ENCODE measurements around the gene TRAF6. TPM values are rescaled to one million over a fixed set of nuclear protein-coding genes. Genes with fewer than 3 reads are reported as not detected.
"Not testable (repeated sequence)": the region's sequence is repeated elsewhere in the genome, so short reads cannot be mapped to it uniquely, and the experiment has no call there.

The TRAF6 gene
- polyA plus RNA-seq, 1 donor: 18.1 TPM

- peak; percentile 38 for DNase-seq
Observed at GRCh38 chr11:36492724-36493304, 17.3 kb downstream of the TRAF6 start.

GRCh38 chr11:36490026-36490806 is 19.9 kb downstream of the TRAF6 start:
- no peak for DNase-seq

GRCh38 chr11:36488096-36488495 is 22.0 kb downstream of the TRAF6 start:
- no peak for DNase-seq

GRCh38 chr11:36487619-36488018 is 22.5 kb downstream of the TRAF6 start:
- DNase-seq: no peak

GRCh38 chr11:36485298-36486002 is 24.6 kb downstream of the TRAF6 start:
- DNase-seq: no peak

GRCh38 chr11:36483042-36483441 is 27.0 kb downstream of the TRAF6 start:
- DNase-seq: not testable (repeated sequence)

- DNase-seq: no peak
Observed at GRCh38 chr11:36480833-36481232, 29.2 kb downstream of the TRAF6 start.

- DNase-seq: peak; percentile 60
Observed at GRCh38 chr11:36478700-36479329, 31.3 kb downstream of the TRAF6 start.

GRCh38 chr11:36475192-36475591 is 34.9 kb downstream of the TRAF6 start:
- no peak for DNase-seq

- DNase-seq: no peak
Observed at GRCh38 chr11:36471577-36471976, 38.5 kb downstream of the TRAF6 start.

- DNase-seq: no peak
Observed at GRCh38 chr11:36469881-36470802, 39.9 kb downstream of the TRAF6 start.

GRCh38 chr11:36469063-36469462 is 41.0 kb downstream of the TRAF6 start:
- DNase-seq: no peak

- no peak for DNase-seq
Observed at GRCh38 chr11:36467916-36468315, 42.2 kb downstream of the TRAF6 start.

GRCh38 chr11:36467012-36467411 is 43.1 kb downstream of the TRAF6 start:
- DNase-seq: no peak

GRCh38 chr11:36465449-36466163 is 44.5 kb downstream of the TRAF6 start:
- DNase-seq: no peak

GRCh38 chr11:36464720-36465119 is 45.4 kb downstream of the TRAF6 start:
- no peak for DNase-seq

GRCh38 chr11:36463781-36464180 is 46.3 kb downstream of the TRAF6 start:
- no peak for DNase-seq

GRCh38 chr11:36462321-36462720 is 47.8 kb downstream of the TRAF6 start:
- no peak for DNase-seq

- DNase-seq: no peak
Observed at GRCh38 chr11:36460220-36460619, 49.9 kb downstream of the TRAF6 start.

- DNase-seq: no peak
Observed at GRCh38 chr11:36459046-36459445, 51.0 kb downstream of the TRAF6 start.
